HG03060 (cell line): ENCODE measurements around the gene ZNF567.
A peak's percentile ranks its signal among the peaks of the same experiment; 100 is the strongest.
"Not testable (repeated sequence)": the region's sequence is repeated elsewhere in the genome, so short reads cannot be mapped to it uniquely, and the experiment has no call there.

Source experiments
- ATAC-seq: cut with Tn5 transposase; IDR thresholded peaks from one replicate; pipeline ENCODE4 v1.9.1; 2021; ENCODE audit warnings: low read depth, moderate number of reproducible peaks; ENCODE audit not compliant: unreplicated experiment

The ZNF567 gene

GRCh38 chr19:36687214-36688056, at the start of gene ZNF567:
TSS of gene ZNF567 (plus strand) at chr19:36687612. CDS start at chr19:36694868, 7,256 bp downstream.
- peak; percentile 80 for ATAC-seq

- no peak for ATAC-seq
Measured at GRCh38 chr19:36638862-36639510, 48.4 kb upstream of the ZNF567 start.

GRCh38 chr19:36646746-36647145, 40.7 kb upstream of the ZNF567 start:
- no peak for ATAC-seq

GRCh38 chr19:36652958-36653357, 34.5 kb upstream of the ZNF567 start:
- no peak for ATAC-seq

GRCh38 chr19:36665832-36666231, 21.6 kb upstream of the ZNF567 start:
- ATAC-seq = no peak

- no peak for ATAC-seq
Measured at GRCh38 chr19:36668646-36669045, 18.8 kb upstream of the ZNF567 start.

- no peak for ATAC-seq
Measured at GRCh38 chr19:36672368-36672767, 15.0 kb upstream of the ZNF567 start.

- ATAC-seq = no peak
Measured at GRCh38 chr19:36674201-36674600, 13.2 kb upstream of the ZNF567 start.

- no peak for ATAC-seq
Measured at GRCh38 chr19:36679455-36679854, 8.0 kb upstream of the ZNF567 start.

- ATAC-seq = no peak
Measured at GRCh38 chr19:36685835-36686234, 1.6 kb upstream of the ZNF567 start.

GRCh38 chr19:36686365-36687213, 823 bp upstream of the ZNF567 start:
- ATAC-seq = no peak

- ATAC-seq = no peak
Measured at GRCh38 chr19:36688058-36688457, 646 bp downstream of the ZNF567 start.

- ATAC-seq = no peak
Measured at GRCh38 chr19:36707134-36707533, 19.7 kb downstream of the ZNF567 start.

- no peak for ATAC-seq
Measured at GRCh38 chr19:36709423-36709822, 22.0 kb downstream of the ZNF567 start.

GRCh38 chr19:36719687-36720556, 32.5 kb downstream of the ZNF567 start:
- ATAC-seq = no peak

- ATAC-seq = not testable (repeated sequence)
Measured at GRCh38 chr19:36736166-36736565, 48.8 kb downstream of the ZNF567 start.

- no peak for ATAC-seq
Measured at GRCh38 chr19:36745870-36746269, 58.5 kb downstream of the ZNF567 start.

GRCh38 chr19:36747750-36748149, 60.3 kb downstream of the ZNF567 start:
- no peak for ATAC-seq

- ATAC-seq = no peak
Measured at GRCh38 chr19:36748431-36749275, 61.2 kb downstream of the ZNF567 start.
